KMS-11 (cell line): ENCODE data around the gene GIMAP2.

Experiments used
- H2AFZ ChIP-seq: fragments of 200-600 bp; sonication (generic); 2 replicates; pipeline ENCODE4 v1.6.1; 2016; ENCODE audit warnings: antibody characterized with exemption, mixed run types, low read depth
- H3K27ac ChIP-seq: fragments of 200-600 bp; sonication (generic); 2 replicates; pipeline ENCODE4 v1.6.1; 2016; ENCODE audit warnings: mild to moderate bottlenecking, mixed run types
- H3K27me3 ChIP-seq: fragments of 200-600 bp; sonication (generic); 2 replicates; pipeline ENCODE4 v1.6.1; 2017; ENCODE audit warnings: mild to moderate bottlenecking, low read depth, mixed run types, moderate library complexity; ENCODE audit not compliant: insufficient read depth
- H3K36me3 ChIP-seq: fragments of 200-600 bp; sonication (generic); 2 replicates; pipeline ENCODE4 v1.6.1; 2017; ENCODE audit warnings: mild to moderate bottlenecking, mixed run types; ENCODE audit not compliant: insufficient read depth
- H3K4me1 ChIP-seq: fragments of 200-600 bp; sonication (generic); 2 replicates; pipeline ENCODE4 v1.6.1; 2016; ENCODE audit warnings: mild to moderate bottlenecking, low read depth, mixed run types; ENCODE audit not compliant: poor library complexity, severe bottlenecking
- H3K4me2 ChIP-seq: fragments of 200-600 bp; sonication (generic); 2 replicates; pipeline ENCODE4 v1.7.0; 2016; ENCODE audit warnings: mild to moderate bottlenecking, mixed run types
- H3K4me3 ChIP-seq: fragments of 200-600 bp; sonication (generic); IDR thresholded peaks from 2 replicates; pipeline ENCODE4 v1.6.1; 2017; ENCODE audit warnings: low read depth, low read length, mixed read lengths; ENCODE audit not compliant: insufficient read depth
- H3K79me2 ChIP-seq: fragments of 200-600 bp; sonication (generic); 2 replicates; pipeline ENCODE4 v1.6.1; 2016; ENCODE audit warnings: low read depth, mixed run types; ENCODE audit not compliant: insufficient read depth
- H3K9ac ChIP-seq: fragments of 200-600 bp; sonication (generic); 2 replicates; pipeline ENCODE4 v1.6.1; 2016; ENCODE audit warnings: mild to moderate bottlenecking, mixed run types
- H4K20me1 ChIP-seq: fragments of 200-600 bp; sonication (generic); 2 replicates; pipeline ENCODE4 v1.6.1; 2016; ENCODE audit warnings: mild to moderate bottlenecking, mixed run types; ENCODE audit not compliant: insufficient read depth
- CTCF ChIP-seq: fragments of 200-600 bp; sonication (generic); conservative IDR thresholded peaks from 2 replicates; pipeline ENCODE4 v1.6.1; 2017; ENCODE audit warnings: low read depth, mild to moderate bottlenecking, antibody characterized with exemption, low read length, moderate library complexity, mixed read lengths

The GIMAP2 gene

GRCh38 chr7:150734254-150734653 is 48.7 kb downstream of the GIMAP2 start:
- no peaks in the 10 kb centered on the region for H3K27me3 ChIP-seq
- no peak for TF ChIP-seq CTCF
- H2AFZ ChIP-seq = no peak overlapping the region
- H3K27ac ChIP-seq = no peak overlapping the region
- H3K4me3 ChIP-seq = no peak overlapping the region
- no peaks in the 10 kb centered on the region for H4K20me1 ChIP-seq
- no peaks in the 10 kb centered on the region for H3K79me2 ChIP-seq
- H3K4me2 ChIP-seq = no peak overlapping the region
- H3K36me3 ChIP-seq = no peaks in the 10 kb centered on the region
- H3K9ac ChIP-seq = no peak overlapping the region
- no peaks in the 10 kb centered on the region for H3K4me1 ChIP-seq

- no peak overlapping the region for H3K9ac ChIP-seq
- H3K27ac ChIP-seq = no peak overlapping the region
- no peak overlapping the region for H3K4me2 ChIP-seq
- H3K79me2 ChIP-seq = no peaks in the 10 kb centered on the region
- no peaks in the 10 kb centered on the region for H3K4me1 ChIP-seq
- no peaks in the 10 kb centered on the region for H3K27me3 ChIP-seq
- H4K20me1 ChIP-seq = no peaks in the 10 kb centered on the region
- H2AFZ ChIP-seq = no peak overlapping the region
- H3K36me3 ChIP-seq = no peaks in the 10 kb centered on the region
- TF ChIP-seq CTCF = no peak
- H3K4me3 ChIP-seq = no peak overlapping the region
Observed at GRCh38 chr7:150735596-150736358, 50.3 kb downstream of the GIMAP2 start.

- H3K9ac ChIP-seq = no peak overlapping the region
- no peak overlapping the region for H3K4me2 ChIP-seq
- TF ChIP-seq CTCF = no peak
- H3K4me3 ChIP-seq = no peak overlapping the region
- no peaks in the 10 kb centered on the region for H3K27me3 ChIP-seq
- H3K36me3 ChIP-seq = no peaks in the 10 kb centered on the region
- no peaks in the 10 kb centered on the region for H3K4me1 ChIP-seq
- no peak overlapping the region for H2AFZ ChIP-seq
- H3K27ac ChIP-seq = no peak overlapping the region
- no peaks in the 10 kb centered on the region for H3K79me2 ChIP-seq
- no peaks in the 10 kb centered on the region for H4K20me1 ChIP-seq
Observed at GRCh38 chr7:150736864-150737263, 51.4 kb downstream of the GIMAP2 start.

GRCh38 chr7:150737265-150738055 is 52.0 kb downstream of the GIMAP2 start, which contains the start of gene GIMAP5:
Gene GIMAP5 (plus strand): TSS chr7:150737418. CDS start chr7:150740885, 3,467 bp downstream.
- H3K27me3 ChIP-seq = no peaks in the 10 kb centered on the region
- no peak for TF ChIP-seq CTCF
- no peak within 1 kb of the TSS for H2AFZ ChIP-seq

More at GRCh38 chr7:150737265-150738055, 52.0 kb downstream of the GIMAP2 start, which contains the start of gene GIMAP5:
- Histone ChIP-seq H3K36me3 (no peaks in the 10 kb centered on the region), H3K4me1 (no peaks in the 10 kb centered on the region), H4K20me1 (no peaks in the 10 kb centered on the region), H3K9ac (no peak within 1 kb of the TSS), H3K4me2 (no peak within 1 kb of the TSS), H3K4me3 (no peak within 1 kb of the TSS), H3K79me2 (no peaks in the 10 kb centered on the region), H3K27ac (no peak within 1 kb of the TSS)
